KMS-11 (cell line): ENCODE measurements around the gene SALL1.

Source experiments
- H2AFZ ChIP-seq: fragments of 200-600 bp; sonication (generic); 2 replicates; pipeline ENCODE4 v1.6.1; 2016; ENCODE audit warnings: antibody characterized with exemption, mixed run types, low read depth
- H3K27ac ChIP-seq: fragments of 200-600 bp; sonication (generic); 2 replicates; pipeline ENCODE4 v1.6.1; 2016; ENCODE audit warnings: mild to moderate bottlenecking, mixed run types
- H3K27me3 ChIP-seq: fragments of 200-600 bp; sonication (generic); 2 replicates; pipeline ENCODE4 v1.6.1; 2017; ENCODE audit warnings: mild to moderate bottlenecking, low read depth, mixed run types, moderate library complexity; ENCODE audit not compliant: insufficient read depth
- H3K36me3 ChIP-seq: fragments of 200-600 bp; sonication (generic); 2 replicates; pipeline ENCODE4 v1.6.1; 2017; ENCODE audit warnings: mild to moderate bottlenecking, mixed run types; ENCODE audit not compliant: insufficient read depth
- H3K4me1 ChIP-seq: fragments of 200-600 bp; sonication (generic); 2 replicates; pipeline ENCODE4 v1.6.1; 2016; ENCODE audit warnings: mild to moderate bottlenecking, low read depth, mixed run types; ENCODE audit not compliant: poor library complexity, severe bottlenecking
- H3K4me2 ChIP-seq: fragments of 200-600 bp; sonication (generic); 2 replicates; pipeline ENCODE4 v1.7.0; 2016; ENCODE audit warnings: mild to moderate bottlenecking, mixed run types
- H3K4me3 ChIP-seq: fragments of 200-600 bp; sonication (generic); IDR thresholded peaks from 2 replicates; pipeline ENCODE4 v1.6.1; 2017; ENCODE audit warnings: low read depth, low read length, mixed read lengths; ENCODE audit not compliant: insufficient read depth
- H3K79me2 ChIP-seq: fragments of 200-600 bp; sonication (generic); 2 replicates; pipeline ENCODE4 v1.6.1; 2016; ENCODE audit warnings: low read depth, mixed run types; ENCODE audit not compliant: insufficient read depth
- H3K9ac ChIP-seq: fragments of 200-600 bp; sonication (generic); 2 replicates; pipeline ENCODE4 v1.6.1; 2016; ENCODE audit warnings: mild to moderate bottlenecking, mixed run types
- H4K20me1 ChIP-seq: fragments of 200-600 bp; sonication (generic); 2 replicates; pipeline ENCODE4 v1.6.1; 2016; ENCODE audit warnings: mild to moderate bottlenecking, mixed run types; ENCODE audit not compliant: insufficient read depth
- CTCF ChIP-seq: fragments of 200-600 bp; sonication (generic); conservative IDR thresholded peaks from 2 replicates; pipeline ENCODE4 v1.6.1; 2017; ENCODE audit warnings: low read depth, mild to moderate bottlenecking, antibody characterized with exemption, low read length, moderate library complexity, mixed read lengths

Gene SALL1

DNA sequence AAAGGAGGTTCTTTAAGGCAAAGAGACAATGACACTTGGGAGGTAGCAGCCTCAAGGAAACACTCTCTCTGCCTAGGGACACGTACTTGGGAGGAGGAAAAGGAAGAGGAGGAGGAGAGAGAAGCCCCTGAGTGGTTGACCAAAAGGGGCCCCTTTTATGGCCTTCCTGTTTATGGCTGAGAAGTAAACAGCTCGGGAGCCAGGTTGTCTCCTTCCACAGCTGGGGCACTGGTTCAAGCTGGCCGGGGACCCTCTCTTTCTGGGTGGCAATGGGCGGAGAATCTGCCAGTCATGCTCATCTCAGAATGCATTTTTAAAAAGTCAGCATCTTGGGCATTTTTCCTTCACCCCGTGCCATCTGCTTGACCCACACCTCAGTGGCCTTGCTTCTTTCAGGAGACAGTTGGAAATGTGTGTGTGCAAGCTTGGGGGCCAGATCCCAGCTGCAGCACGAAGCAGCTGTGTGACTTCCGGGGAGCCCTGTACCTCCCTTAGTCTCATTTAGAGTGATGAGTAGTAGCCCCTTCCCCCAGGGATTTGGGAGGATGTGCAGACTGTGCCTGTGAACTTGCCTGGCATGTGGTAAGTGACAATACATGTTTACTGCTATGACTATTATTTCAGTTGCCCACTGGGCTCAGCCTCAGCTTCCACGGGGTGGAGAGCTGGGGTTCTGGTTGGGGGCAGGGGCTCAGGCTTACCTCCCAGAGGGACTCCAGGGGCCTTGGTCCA lies 33.8 kb upstream of the SALL1 start:
- H3K27ac ChIP-seq = no peak overlapping the region
- H4K20me1 ChIP-seq = no peaks in the 10 kb centered on the region
- no peak overlapping the region for H3K4me3 ChIP-seq
- no peaks in the 10 kb centered on the region for H3K36me3 ChIP-seq
- no peak overlapping the region for H2AFZ ChIP-seq
- no peak overlapping the region for H3K9ac ChIP-seq
- no peaks in the 10 kb centered on the region for H3K4me1 ChIP-seq
- H3K79me2 ChIP-seq = no peaks in the 10 kb centered on the region
- no peak overlapping the region for H3K4me2 ChIP-seq
- H3K27me3 ChIP-seq = no peaks in the 10 kb centered on the region
- TF ChIP-seq CTCF = no peak

GRCh38 chr16:51181503-51181811 lies 30.4 kb upstream of the SALL1 start:
- no peak overlapping the region for H3K4me2 ChIP-seq
- H4K20me1 ChIP-seq = no peaks in the 10 kb centered on the region
- TF ChIP-seq CTCF = no peak
- H3K36me3 ChIP-seq = no peaks in the 10 kb centered on the region
- H3K27me3 ChIP-seq = no peaks in the 10 kb centered on the region
- no peaks in the 10 kb centered on the region for H3K4me1 ChIP-seq
- H3K4me3 ChIP-seq = no peak overlapping the region
- no peak overlapping the region for H3K27ac ChIP-seq
- H3K79me2 ChIP-seq = no peaks in the 10 kb centered on the region
- H3K9ac ChIP-seq = no peak overlapping the region
- no peak overlapping the region for H2AFZ ChIP-seq

GRCh38 chr16:51180719-51181502 lies 29.8 kb upstream of the SALL1 start:
- no peak overlapping the region for H3K4me2 ChIP-seq

GRCh38 chr16:51175081-51175480 lies 24.0 kb upstream of the SALL1 start:
- Histone ChIP-seq H3K9ac (no peak overlapping the region), H3K36me3 (no peaks in the 10 kb centered on the region), H2AFZ (no peak overlapping the region), H3K4me2 (no peak overlapping the region), H3K79me2 (no peaks in the 10 kb centered on the region), H4K20me1 (no peaks in the 10 kb centered on the region), H3K27me3 (no peaks in the 10 kb centered on the region), H3K4me1 (no peaks in the 10 kb centered on the region), H3K4me3 (no peak overlapping the region), H3K27ac (no peak overlapping the region)
- TF ChIP-seq CTCF = no peak

More at GRCh38 chr16:51180719-51181502, 29.8 kb upstream of the SALL1 start:
- Histone ChIP-seq H3K9ac (no peak overlapping the region), H3K79me2 (no peaks in the 10 kb centered on the region), H3K4me3 (no peak overlapping the region), H3K4me1 (no peaks in the 10 kb centered on the region), H4K20me1 (no peaks in the 10 kb centered on the region), H3K27ac (no peak overlapping the region), H3K27me3 (no peaks in the 10 kb centered on the region), H2AFZ (no peak overlapping the region), H3K36me3 (no peaks in the 10 kb centered on the region)
- TF ChIP-seq CTCF = no peak
